SK-N-MC (cell line): Measurements from ENCODE around the gene IMMP2L.

Experiments
- EZH2 ChIP-seq: fragments of 200-600 bp; sonication (generic); IDR thresholded peaks from one replicate; pipeline ENCODE4 v1.6.1; 2017; ENCODE audit warnings: antibody characterized with exemption
- FOXP2 ChIP-seq: optimal IDR thresholded peaks from 2 replicates; pipeline ENCODE3; 2011; ENCODE audit warnings: mild to moderate bottlenecking, moderate library complexity; ENCODE audit not compliant: insufficient read depth; ENCODE audit errors: extremely low read length, control extremely low read depth
- POLR2AphosphoS5 ChIP-seq: IDR thresholded peaks from 2 replicates; pipeline ENCODE4 v1.6.1; 2012; ENCODE audit warnings: mild to moderate bottlenecking, low read depth, low read length, borderline replicate concordance

GRCh38 chr7:110774071-110774470 is 788.2 kb downstream of the IMMP2L start:
- no peak for TF ChIP-seq EZH2
- no peak for TF ChIP-seq POLR2AphosphoS5
- TF ChIP-seq FOXP2: no peak
